KOPT-K1 (cell line): ENCODE measurements around the gene WWOX.

Experiments
- H3K27ac ChIP-seq: fragments of 200-600 bp; sonication (generic); 2 replicates; pipeline ENCODE4 v1.5.1; 2016; ENCODE audit warnings: antibody characterized with exemption, mild to moderate bottlenecking, low read depth, low read length; ENCODE audit not compliant: poor library complexity, severe bottlenecking
- H3K36me3 ChIP-seq: fragments of 200-600 bp; sonication (generic); 2 replicates; pipeline ENCODE4 v1.5.1; 2017; ENCODE audit warnings: antibody characterized with exemption, mild to moderate bottlenecking, low read length, moderate library complexity; ENCODE audit not compliant: insufficient read depth
- H3K9me3 ChIP-seq: fragments of 200-600 bp; sonication (generic); 2 replicates; pipeline ENCODE4 v1.5.1; 2017; ENCODE audit warnings: antibody characterized with exemption, low read length, mild to moderate bottlenecking; ENCODE audit not compliant: insufficient read depth, poor library complexity, severe bottlenecking

The WWOX gene

GRCh38 chr16:78147911-78148401, 48.5 kb downstream of the WWOX start:
- no peak overlapping the region for H3K27ac ChIP-seq

GRCh38 chr16:78150233-78150632, 50.8 kb downstream of the WWOX start:
- H3K27ac ChIP-seq = no peak overlapping the region
- H3K9me3 ChIP-seq = no peaks in the 10 kb centered on the region
- no peaks in the 10 kb centered on the region for H3K36me3 ChIP-seq

More at GRCh38 chr16:78147911-78148401, 48.5 kb downstream of the WWOX start:
- Histone ChIP-seq H3K36me3 (no peaks in the 10 kb centered on the region), H3K9me3 (no peaks in the 10 kb centered on the region)

- Histone ChIP-seq H3K27ac (no peak overlapping the region), H3K36me3 (no peaks in the 10 kb centered on the region), H3K9me3 (peaks cover 13% of the 10 kb centered on the region)
These were observed 55.4 kb downstream of the WWOX start for GRCh38 chr16:78154729-78155461.

GRCh38 chr16:78155791-78156345, 56.4 kb downstream of the WWOX start:
- H3K36me3 ChIP-seq = no peaks in the 10 kb centered on the region
- H3K9me3 ChIP-seq = peaks cover 16% of the 10 kb centered on the region
- no peak overlapping the region for H3K27ac ChIP-seq

- Histone ChIP-seq H3K9me3 (peaks cover 16% of the 10 kb centered on the region), H3K36me3 (no peaks in the 10 kb centered on the region)
These were observed 61.7 kb downstream of the WWOX start for GRCh38 chr16:78161023-78161729.

GRCh38 chr16:78163772-78164670, 64.6 kb downstream of the WWOX start:
- peaks cover 8% of the 10 kb centered on the region for H3K9me3 ChIP-seq
- H3K27ac ChIP-seq = no peak overlapping the region
- H3K36me3 ChIP-seq = no peaks in the 10 kb centered on the region

More at GRCh38 chr16:78161023-78161729, 61.7 kb downstream of the WWOX start:
- no peak overlapping the region for H3K27ac ChIP-seq

GRCh38 chr16:78170494-78170933, 71.1 kb downstream of the WWOX start:
- H3K36me3 ChIP-seq = no peaks in the 10 kb centered on the region
- H3K27ac ChIP-seq = no peak overlapping the region
- H3K9me3 ChIP-seq = no peaks in the 10 kb centered on the region

- Histone ChIP-seq H3K27ac (no peak overlapping the region), H3K36me3 (no peaks in the 10 kb centered on the region), H3K9me3 (no peaks in the 10 kb centered on the region)
These were observed 75.8 kb downstream of the WWOX start for GRCh38 chr16:78175287-78175686.

GRCh38 chr16:78176435-78176834, 77.0 kb downstream of the WWOX start:
- Histone ChIP-seq H3K9me3 (no peaks in the 10 kb centered on the region), H3K36me3 (no peaks in the 10 kb centered on the region), H3K27ac (no peak overlapping the region)

GRCh38 chr16:78177218-78177617, 77.8 kb downstream of the WWOX start:
- H3K9me3 ChIP-seq = no peaks in the 10 kb centered on the region
- no peaks in the 10 kb centered on the region for H3K36me3 ChIP-seq
- H3K27ac ChIP-seq = no peak overlapping the region

- H3K36me3 ChIP-seq = no peaks in the 10 kb centered on the region
- H3K27ac ChIP-seq = no peak overlapping the region
- H3K9me3 ChIP-seq = no peaks in the 10 kb centered on the region
These were observed 78.5 kb downstream of the WWOX start for GRCh38 chr16:78177987-78178386.

GRCh38 chr16:78179666-78180065, 80.2 kb downstream of the WWOX start:
- Histone ChIP-seq H3K9me3 (no peaks in the 10 kb centered on the region), H3K27ac (no peak overlapping the region), H3K36me3 (no peaks in the 10 kb centered on the region)

- Histone ChIP-seq H3K9me3 (no peaks in the 10 kb centered on the region), H3K27ac (no peak overlapping the region), H3K36me3 (no peaks in the 10 kb centered on the region)
These were observed 80.9 kb downstream of the WWOX start for GRCh38 chr16:78180349-78180748.

GRCh38 chr16:78183437-78184237, 84.2 kb downstream of the WWOX start:
- H3K36me3 ChIP-seq = no peaks in the 10 kb centered on the region
- no peaks in the 10 kb centered on the region for H3K9me3 ChIP-seq
- H3K27ac ChIP-seq = no peak overlapping the region
